Right lobe of liver (tissue), 6 donors: ENCODE results near the gene PTPN6. TPM values are rescaled to one million over a fixed set of nuclear protein-coding genes. Genes with fewer than 3 reads are reported as not detected.

Experiments used
- ATAC-seq, 4 donors: fragments of 200-7000 bp; cut with Tn5 transposase; one replicate each; pipeline ENCODE4 v1.9.1; 2020; ENCODE audit warnings: mild to moderate bottlenecking in 4 of 4, moderate library complexity in 4 of 4
- DNase-seq, 3 donors: peaks; one replicate each; pipeline ENCODE4 v3.0.0-alpha.2; 2020
- H3K27ac ChIP-seq, 3 donors: fragments of 200-600 bp; one replicate each; pipeline ENCODE4 v1.8.0; 2022
- H3K27me3 ChIP-seq, 2 donors: fragments of 200-600 bp; one replicate each; pipeline ENCODE4 v1.8.0; 2022
- H3K36me3 ChIP-seq, 4 donors: fragments of 200-600 bp; sonication (generic) in 1 of 4; one replicate each; pipeline versions ENCODE4 v1.5.1 to v1.8.0; 2017 to 2022; ENCODE audit warnings: control low read depth in 1 of 4
- H3K4me1 ChIP-seq, 4 donors: fragments of 200-600 bp; sonication (generic) in 1 of 4; one replicate each; pipeline versions ENCODE4 v1.5.1 to v1.8.0; 2017 to 2022; ENCODE audit warnings: control low read depth in 1 of 4
- H3K4me3 ChIP-seq, 3 donors: fragments of 200-600 bp; one replicate each; pipeline ENCODE4 v1.8.0; 2022
- H3K9me3 ChIP-seq, 4 donors: fragments of 200-600 bp; sonication (generic) in 1 of 4; one replicate each; pipeline versions ENCODE4 v1.5.1 to v1.8.0; 2017 to 2022; ENCODE audit warnings: control low read depth in 1 of 4
- POLR2A ChIP-seq: fragments of 450-650 bp; IDR thresholded peaks from one replicate; pipeline ENCODE4 v1.6.1; 2017; ENCODE audit warnings: antibody characterized with exemption, mild to moderate bottlenecking
- WGBS: methylation state at CpG from one replicate; pipeline ENCODE4 v1.1.6; 2018; ENCODE audit warnings: low coverage, low lambda C conversion rate; ENCODE audit not compliant: insufficient coverage; ENCODE audit errors: missing lambda C conversion rate; 5-methylcytosine and 5-hydroxymethylcytosine counted together
- intact Hi-C, 2 donors: fragments of 100-400 bp; cut with DNase I; formaldehyde crosslinking; loops; one replicate each; pipeline versions ENCODE4 v1.11.2 to v1.14.1; 2022
- total RNA-seq, 6 experiments: library from RNA; depleted of rRNA in 2 of 6; stranded (reverse); fragments of >200 nt in 2 of 6; fragmentation: NEBNext Ultra II Directional in 3 of 6; extraction: Animal tissue kit (Norgen Biotek cat#: 25700) in 3 of 6; gene quantifications; one replicate each; pipeline versions ENCODE4 v1.1.0 to v1.2.4, GENCODE V29; 2016 to 2023
- TF ChIP-seq, protein P1 (sequence below), 4 donors: fragments of 200-600 bp in 3 of 4; fragments of 450-650 bp in 1 of 4; IDR thresholded peaks; one replicate each; pipeline versions ENCODE4 v1.5.1 to v1.8.0; 2016 to 2022; ENCODE audit warnings: antibody characterized with exemption in 4 of 4, mild to moderate bottlenecking in 2 of 4
- donor health status: DM: no; HTN: yes; CAD: no.
- donor health status: DM: no; HTN: no; CAD: no.
- donor health status: DM: no; HTN: no; CAD: no.
- donor health status: DM: no; HTN: yes; CAD: no.
- donor health status: DM: no; HTN: yes; CAD: no.

The PTPN6 gene
- total RNA-seq, 6 experiments from 2014 or later, result 12.1 to 30.6 (median 19.4) TPM

DNA sequence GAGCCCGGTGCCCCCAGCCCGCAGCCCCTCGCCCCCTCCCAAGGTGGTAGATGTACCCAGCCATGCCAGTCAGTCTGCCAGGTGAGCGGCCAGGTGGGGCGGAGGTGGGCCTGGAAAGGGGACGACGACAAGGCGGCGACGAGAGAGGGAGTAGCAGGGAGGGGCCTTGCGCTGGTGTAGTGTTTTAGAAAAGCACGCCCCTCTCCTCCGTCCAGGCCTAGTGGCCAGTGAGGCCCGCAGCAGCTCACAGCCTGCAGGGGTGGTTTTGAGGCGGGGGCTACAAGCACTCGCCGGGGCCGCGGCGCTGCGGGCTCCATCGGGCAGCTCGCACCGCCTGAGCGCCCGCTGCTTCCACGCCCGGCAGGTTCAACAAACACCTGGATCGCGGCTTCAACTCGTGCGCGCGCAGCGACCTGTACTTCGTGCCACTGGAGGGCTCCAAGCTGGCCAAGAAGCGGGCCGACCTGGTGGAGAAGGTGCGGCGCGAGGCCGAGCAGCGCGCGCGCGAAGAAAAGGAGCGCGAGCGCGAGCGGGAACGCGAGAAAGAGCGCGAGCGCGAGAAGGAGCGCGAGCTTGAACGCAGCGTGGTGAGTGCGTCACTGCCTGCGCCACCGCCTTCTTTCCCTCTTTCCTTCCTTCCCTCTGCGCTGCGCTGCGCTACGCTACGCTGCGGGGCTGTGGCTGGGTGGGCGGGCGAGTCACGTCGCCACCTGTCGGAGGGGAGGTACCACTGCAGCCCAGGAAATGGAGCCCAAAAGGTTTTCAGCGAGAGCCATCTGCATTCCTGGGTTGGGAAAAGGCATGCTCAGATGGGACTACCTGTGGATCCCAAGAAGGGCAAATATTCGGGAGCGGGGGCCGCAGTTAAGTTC is 13.4 kb upstream of the PTPN6 start:
- DNase-seq (peak; percentile 95 to 96 (median 96)), ATAC-seq (peak; percentile 87 to 94 (median 92))
- peaks cover 0 to 24% (median 0%) of the 10 kb centered on the region in 4 donors for H3K4me1 ChIP-seq
- intact Hi-C loops, result no loop called here
- no peaks in the 10 kb centered on the region for H3K27me3 ChIP-seq
- TF ChIP-seq POLR2A, result peak; percentile 75
- TF ChIP-seq, protein P1, sequence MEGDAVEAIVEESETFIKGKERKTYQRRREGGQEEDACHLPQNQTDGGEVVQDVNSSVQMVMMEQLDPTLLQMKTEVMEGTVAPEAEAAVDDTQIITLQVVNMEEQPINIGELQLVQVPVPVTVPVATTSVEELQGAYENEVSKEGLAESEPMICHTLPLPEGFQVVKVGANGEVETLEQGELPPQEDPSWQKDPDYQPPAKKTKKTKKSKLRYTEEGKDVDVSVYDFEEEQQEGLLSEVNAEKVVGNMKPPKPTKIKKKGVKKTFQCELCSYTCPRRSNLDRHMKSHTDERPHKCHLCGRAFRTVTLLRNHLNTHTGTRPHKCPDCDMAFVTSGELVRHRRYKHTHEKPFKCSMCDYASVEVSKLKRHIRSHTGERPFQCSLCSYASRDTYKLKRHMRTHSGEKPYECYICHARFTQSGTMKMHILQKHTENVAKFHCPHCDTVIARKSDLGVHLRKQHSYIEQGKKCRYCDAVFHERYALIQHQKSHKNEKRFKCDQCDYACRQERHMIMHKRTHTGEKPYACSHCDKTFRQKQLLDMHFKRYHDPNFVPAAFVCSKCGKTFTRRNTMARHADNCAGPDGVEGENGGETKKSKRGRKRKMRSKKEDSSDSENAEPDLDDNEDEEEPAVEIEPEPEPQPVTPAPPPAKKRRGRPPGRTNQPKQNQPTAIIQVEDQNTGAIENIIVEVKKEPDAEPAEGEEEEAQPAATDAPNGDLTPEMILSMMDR (IDR thresholded peaks at IDR 0.05), result peak; percentile 96 to 99 (median 98)
- H3K27ac ChIP-seq, result peak overlapping the region; percentile 84 to 95 (median 84)
- no peaks in the 10 kb centered on the region for H3K9me3 ChIP-seq
- 0% methylated on average over 6 of the region's 80 CpGs for WGBS
- H3K36me3 ChIP-seq, result peaks cover 0 to 15% (median 2%) of the 10 kb centered on the region in 4 donors
- H3K4me3 ChIP-seq, result peak overlapping the region; percentile 50 to 76 (median 73)

DNA sequence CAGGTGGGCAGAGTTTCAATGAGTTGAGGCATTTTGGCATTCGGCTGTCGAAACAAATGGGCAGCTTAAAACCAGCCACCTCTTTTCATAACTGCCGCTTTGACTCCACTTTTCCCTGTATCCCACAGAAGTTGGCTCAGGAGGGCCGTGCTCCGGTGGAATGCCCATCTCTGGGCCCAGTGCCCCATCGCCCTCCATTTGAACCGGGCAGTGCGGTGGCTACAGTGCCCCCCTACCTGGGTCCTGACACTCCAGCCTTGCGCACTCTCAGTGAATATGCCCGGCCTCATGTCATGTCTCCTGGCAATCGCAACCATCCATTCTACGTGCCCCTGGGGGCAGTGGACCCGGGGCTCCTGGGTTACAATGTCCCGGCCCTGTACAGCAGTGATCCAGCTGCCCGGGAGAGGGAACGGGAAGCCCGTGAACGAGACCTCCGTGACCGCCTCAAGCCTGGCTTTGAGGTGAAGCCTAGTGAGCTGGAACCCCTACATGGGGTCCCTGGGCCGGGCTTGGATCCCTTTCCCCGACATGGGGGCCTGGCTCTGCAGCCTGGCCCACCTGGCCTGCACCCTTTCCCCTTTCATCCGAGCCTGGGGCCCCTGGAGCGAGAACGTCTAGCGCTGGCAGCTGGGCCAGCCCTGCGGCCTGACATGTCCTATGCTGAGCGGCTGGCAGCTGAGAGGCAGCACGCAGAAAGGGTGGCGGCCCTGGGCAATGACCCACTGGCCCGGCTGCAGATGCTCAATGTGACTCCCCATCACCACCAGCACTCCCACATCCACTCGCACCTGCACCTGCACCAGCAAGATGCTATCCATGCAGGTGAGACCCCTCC is 12.6 kb upstream of the PTPN6 start:
- Histone ChIP-seq H3K36me3 (peaks cover 0 to 15% (median 2%) of the 10 kb centered on the region in 4 donors), H3K4me1 (peaks cover 0 to 29% (median 0%) of the 10 kb centered on the region in 4 donors), H3K9me3 (no peaks in the 10 kb centered on the region), H3K27me3 (no peaks in the 10 kb centered on the region), H3K27ac (peak overlapping the region; percentile 84 to 95 (median 84)), H3K4me3 (peak overlapping the region in 2 of 3 donors; percentile 73 to 76)
- peak in 1 of 3 donors; percentile 64 for DNase-seq
- 76% methylated on average over 11 of the region's 32 CpGs for WGBS
- TF ChIP-seq, protein P1 (IDR thresholded peaks at IDR 0.05), result no peak
- no peak for TF ChIP-seq POLR2A
- no peak for ATAC-seq
- intact Hi-C loops, result no loop called here

DNA sequence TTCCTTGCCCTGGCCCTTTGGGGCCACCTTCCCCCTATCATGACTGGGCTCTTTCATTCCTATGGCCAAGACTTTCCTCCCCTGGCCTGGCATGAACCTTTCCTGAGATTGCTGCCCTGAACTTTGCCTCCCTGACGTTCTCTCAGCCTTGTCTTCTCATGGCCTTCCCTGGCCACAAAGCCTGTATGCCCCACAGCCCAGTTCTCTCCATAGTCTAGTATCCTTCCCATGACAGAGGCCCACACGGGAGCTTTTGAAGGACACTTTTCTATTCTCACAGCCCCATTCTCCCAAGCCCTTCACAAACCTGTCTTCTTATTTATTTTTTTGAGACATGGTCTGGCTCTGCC is 12.0 kb upstream of the PTPN6 start:
- ATAC-seq (no peak), DNase-seq (no peak)
- 53% methylated on average over 2 of the region's 2 CpGs for WGBS
- Histone ChIP-seq H3K4me1 (peaks cover 0 to 29% (median 0%) of the 10 kb centered on the region in 4 donors), H3K27ac (no peak overlapping the region), H3K9me3 (no peaks in the 10 kb centered on the region), H3K36me3 (peaks cover 0 to 12% (median 2%) of the 10 kb centered on the region in 4 donors), H3K4me3 (no peak overlapping the region), H3K27me3 (no peaks in the 10 kb centered on the region)
- TF ChIP-seq POLR2A, result no peak
- TF ChIP-seq, protein P1 (IDR thresholded peaks at IDR 0.05), result no peak
- intact Hi-C loops, result no loop called here

DNA sequence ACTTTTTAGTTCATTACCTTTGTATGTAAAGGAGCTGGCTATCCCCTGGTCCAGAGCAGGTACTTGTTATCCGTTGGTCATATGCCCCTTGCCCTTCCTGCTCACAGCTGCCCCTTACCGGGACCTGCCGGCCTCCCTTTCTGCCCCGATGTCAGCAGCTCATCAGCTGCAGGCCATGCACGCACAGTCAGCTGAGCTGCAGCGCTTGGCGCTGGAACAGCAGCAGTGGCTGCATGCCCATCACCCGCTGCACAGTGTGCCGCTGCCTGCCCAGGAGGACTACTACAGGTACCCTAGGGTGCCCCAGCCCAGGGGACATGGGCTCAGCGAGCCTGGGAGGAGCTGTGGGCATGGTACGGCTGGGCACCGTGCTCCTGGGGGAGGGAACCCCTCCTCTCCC is 9.9 kb upstream of the PTPN6 start:
- peaks cover 0 to 45% (median 8%) of the 10 kb centered on the region in 4 donors for H3K4me1 ChIP-seq
- H3K36me3 ChIP-seq, result no peaks in the 10 kb centered on the region
- no peaks in the 10 kb centered on the region for H3K27me3 ChIP-seq

More for the DNA sequence above, 9.9 kb upstream of the PTPN6 start:
- Histone ChIP-seq H3K27ac (no peak overlapping the region), H3K9me3 (no peaks in the 10 kb centered on the region), H3K4me3 (no peak overlapping the region)
- intact Hi-C loops, result no loop called here
- 43% methylated on average over 1 of the region's 12 CpGs for WGBS
- ATAC-seq, result no peak
- DNase-seq, result peak in 1 of 3 donors; percentile 64
- no peak for TF ChIP-seq POLR2A
- TF ChIP-seq, protein P1 (IDR thresholded peaks at IDR 0.05), result no peak
